ENCODE measurements around the gene PLAGL2. TPM values are rescaled to one million over a fixed set of nuclear protein-coding genes. Genes with fewer than 3 reads are reported as not detected.

PLAGL2 gene
- total and polyA plus RNA-seq, 2 donors from 2014 or later = 3.8 to 9.2 TPM

GRCh38 chr20:32230707-32231106 lies 23.2 kb upstream of the PLAGL2 start:
- Histone ChIP-seq H3K27me3 (ENCODE audit: control insufficient read depth, insufficient read depth, low read length) (no peaks in the 10 kb centered on the region), H3K27ac (ENCODE audit: low read depth in 2 of 2, low read length in 2 of 2) (no peak overlapping the region), H3K36me3 (ENCODE audit: control insufficient read depth in 2 of 3, insufficient read depth in 3 of 3, low read length in 3 of 3) (peaks cover 3 to 51% (median 27%) of the 10 kb centered on the region in 3 donors), H3K4me1 (ENCODE audit: control insufficient read depth in 2 of 3, insufficient read depth in 2 of 3, low read depth in 1 of 3, low read length in 3 of 3) (no peaks in the 10 kb centered on the region), H3K4me3 (ENCODE audit: low read length in 3 of 3) (no peak overlapping the region), H3K9me3 (ENCODE audit: control insufficient read depth in 2 of 3, insufficient read depth in 1 of 3, low read length in 3 of 3) (no peaks in the 10 kb centered on the region), H3K9ac (ENCODE audit: low read length in 3 of 3) (no peak overlapping the region)
- TF ChIP-seq CTCF (IDR thresholded peaks at IDR 0.05; ENCODE audit: borderline replicate concordance, extremely low read depth, insufficient read depth) = no peak
- DNase-seq (no peak), FAIRE-seq (no peak)
- intact Hi-C loops (cut with DNase I) = no loop called here

GRCh38 chr20:32229251-32229747 lies 21.8 kb upstream of the PLAGL2 start:
- DNase-seq (no peak), FAIRE-seq (no peak)
- Histone ChIP-seq H3K27ac (ENCODE audit: low read depth in 2 of 2, low read length in 2 of 2) (no peak overlapping the region), H3K27me3 (ENCODE audit: control insufficient read depth, insufficient read depth, low read length) (no peaks in the 10 kb centered on the region), H3K36me3 (ENCODE audit: control insufficient read depth in 2 of 3, insufficient read depth in 3 of 3, low read length in 3 of 3) (peaks cover 0 to 40% (median 16%) of the 10 kb centered on the region in 3 donors), H3K9ac (ENCODE audit: low read length in 3 of 3) (no peak overlapping the region), H3K4me1 (ENCODE audit: control insufficient read depth in 2 of 3, insufficient read depth in 2 of 3, low read depth in 1 of 3, low read length in 3 of 3) (no peaks in the 10 kb centered on the region), H3K4me3 (ENCODE audit: low read length in 3 of 3) (no peak overlapping the region), H3K9me3 (ENCODE audit: control insufficient read depth in 2 of 3, insufficient read depth in 1 of 3, low read length in 3 of 3) (no peaks in the 10 kb centered on the region)
- no peak for TF ChIP-seq CTCF (IDR thresholded peaks at IDR 0.05; ENCODE audit: borderline replicate concordance, extremely low read depth, insufficient read depth)
- intact Hi-C loops (cut with DNase I) = no loop called here

GRCh38 chr20:32227744-32228688 lies 20.5 kb upstream of the PLAGL2 start:
- Histone ChIP-seq H3K4me3 (ENCODE audit: low read length in 3 of 3) (no peak overlapping the region), H3K36me3 (ENCODE audit: control insufficient read depth in 2 of 3, insufficient read depth in 3 of 3, low read length in 3 of 3) (peaks cover 0 to 40% (median 14%) of the 10 kb centered on the region in 3 donors), H3K9ac (ENCODE audit: low read length in 3 of 3) (no peak overlapping the region), H3K27me3 (ENCODE audit: control insufficient read depth, insufficient read depth, low read length) (no peaks in the 10 kb centered on the region), H3K27ac (ENCODE audit: low read depth in 2 of 2, low read length in 2 of 2) (no peak overlapping the region), H3K9me3 (ENCODE audit: control insufficient read depth in 2 of 3, insufficient read depth in 1 of 3, low read length in 3 of 3) (no peaks in the 10 kb centered on the region), H3K4me1 (ENCODE audit: control insufficient read depth in 2 of 3, insufficient read depth in 2 of 3, low read depth in 1 of 3, low read length in 3 of 3) (no peaks in the 10 kb centered on the region)
- intact Hi-C loops (cut with DNase I) = no loop called here
- FAIRE-seq (no peak), DNase-seq (no peak)
- no peak for TF ChIP-seq CTCF (IDR thresholded peaks at IDR 0.05; ENCODE audit: borderline replicate concordance, extremely low read depth, insufficient read depth)
